Endothelial cell of umbilical vein (primary cell): ENCODE measurements around the gene AQP1. TPM values are rescaled to one million over a fixed set of nuclear protein-coding genes. Genes with fewer than 3 reads are reported as not detected.

Source experiments
- BruUV-seq: library from RNA; stranded (reverse); fragments of 400-500 nt; replicated peaks from 2 replicates; lab custom pipeline; 2021; lab: Mats Ljungman, UMichigan
- CTCF ChIA-PET: fragments of 300-600, 350-600 bp; sonication (Branson Sonifier 250); formaldehyde crosslinking; loops from one replicate; lab custom pipeline; 2021; ENCODE audit warnings: antibody characterized with exemption, inconsistent platforms; lab: Charles Lee
- POLR2A ChIA-PET: fragments of 300-600, 350-600 bp; sonication (Branson Sonifier 250); formaldehyde crosslinking; loops from one replicate; lab custom pipeline; 2021; ENCODE audit warnings: antibody characterized with exemption, inconsistent platforms; lab: Charles Lee
- DNase-seq: peaks from one replicate; pipeline ENCODE4 v3.0.0-alpha.2; 2011; ENCODE audit warnings: low read depth, low spot score
- FAIRE-seq: peaks from 2 replicates; lab custom pipeline; 2011; peaks lifted over from hg19 to GRCh38; lab: Jason Lieb, UNC
- H2AFZ ChIP-seq: 2 replicates; pipeline ENCODE4 v1.6.0; 2012; ENCODE audit warnings: low read depth, low read length, control low read depth, inconsistent platforms
- H3K27ac ChIP-seq: 2 replicates; pipeline ENCODE4 v1.5.1; 2011; ENCODE audit warnings: low read depth, mild to moderate bottlenecking, control low read depth, low read length, moderate library complexity; ENCODE audit not compliant: insufficient read depth
- H3K27me3 ChIP-seq, 2 experiments: 2 replicates each; pipeline versions ENCODE4 v1.6.0 to v1.6.1; 2011; ENCODE audit warnings: low read length in 2 of 2, mixed read lengths in 1 of 2; ENCODE audit not compliant: control insufficient read depth in 2 of 2, insufficient read depth in 2 of 2
- H3K36me3 ChIP-seq, 2 experiments: 2 replicates in 1 of 2; 3 replicates in 1 of 2; pipeline ENCODE4 v1.5.1; 2011; ENCODE audit warnings: low read length in 2 of 2, mild to moderate bottlenecking in 1 of 2, moderate library complexity in 1 of 2; ENCODE audit not compliant: control insufficient read depth in 2 of 2, insufficient read depth in 2 of 2; ENCODE audit errors: extremely low read depth in 1 of 2
- H3K4me1 ChIP-seq: 3 replicates; pipeline ENCODE4 v1.5.1; 2011; ENCODE audit warnings: mild to moderate bottlenecking, low read length; ENCODE audit not compliant: control insufficient read depth, insufficient read depth; ENCODE audit errors: extremely low read depth
- H3K4me2 ChIP-seq: 2 replicates; pipeline ENCODE4 v1.6.1; 2011; ENCODE audit warnings: low read length, control low read depth, mixed read lengths; ENCODE audit not compliant: insufficient read depth
- H3K4me3 ChIP-seq, 3 experiments: fragments of 200-600 bp in 1 of 3; sonication (generic), shearing (Covaris generic) in 1 of 3; replicated peaks in 1 of 3; 2 replicates each; pipeline ENCODE4 v1.5.1; 2011 to 2016; ENCODE audit warnings: control low read depth in 3 of 3, low read length in 3 of 3, mild to moderate bottlenecking in 2 of 3, inconsistent platforms in 1 of 3, low read depth in 1 of 3, moderate library complexity in 1 of 3; ENCODE audit not compliant: insufficient read depth in 1 of 3
- H3K79me2 ChIP-seq: 2 replicates; pipeline ENCODE4 v1.6.0; 2012; ENCODE audit warnings: low read length, inconsistent platforms; ENCODE audit not compliant: control insufficient read depth, insufficient read depth
- H3K9ac ChIP-seq: replicated peaks from 2 replicates; pipeline ENCODE3; 2011; ENCODE audit warnings: low read length, control low read depth; ENCODE audit not compliant: insufficient read depth; ENCODE audit errors: extremely low read depth
- H3K9me1 ChIP-seq: replicated peaks from 3 replicates; pipeline ENCODE4 v1.6.0; 2011; ENCODE audit warnings: mild to moderate bottlenecking, low read length; ENCODE audit not compliant: control insufficient read depth, insufficient read depth; ENCODE audit errors: extremely low read depth
- H3K9me3 ChIP-seq: replicated peaks from 2 replicates; pipeline ENCODE4 v1.5.1; 2012; ENCODE audit warnings: low read length, inconsistent platforms; ENCODE audit not compliant: control insufficient read depth, insufficient read depth
- H4K20me1 ChIP-seq: replicated peaks from 2 replicates; pipeline ENCODE3; 2011; ENCODE audit warnings: mild to moderate bottlenecking, low read length; ENCODE audit not compliant: control insufficient read depth, insufficient read depth; ENCODE audit errors: extremely low read depth
- EZH2 ChIP-seq: IDR thresholded peaks from 2 replicates; pipeline ENCODE4 v1.6.1; 2012; ENCODE audit warnings: borderline replicate concordance, low read depth, mild to moderate bottlenecking, moderate library complexity, low read length, inconsistent platforms; ENCODE audit not compliant: severe bottlenecking
- FOS ChIP-seq: IDR thresholded peaks from 2 replicates; pipeline ENCODE4 v1.6.1; 2011; ENCODE audit warnings: mild to moderate bottlenecking, low read length, moderate library complexity, borderline replicate concordance; ENCODE audit not compliant: insufficient read depth
- GATA2 ChIP-seq: IDR thresholded peaks from 2 replicates; pipeline ENCODE4 v1.7.0; 2011; ENCODE audit warnings: low read depth, mild to moderate bottlenecking, moderate library complexity, mixed read lengths, low read length; ENCODE audit not compliant: insufficient read length, insufficient read depth
- JUN ChIP-seq: IDR thresholded peaks from 2 replicates; pipeline ENCODE4 v1.6.1; 2011; ENCODE audit warnings: borderline replicate concordance, low read depth; ENCODE audit not compliant: insufficient read length, insufficient read depth
- MAX ChIP-seq: IDR thresholded peaks from 2 replicates; pipeline ENCODE4 v1.6.1; 2011; ENCODE audit not compliant: insufficient read depth, insufficient read length
- MYC ChIP-seq: IDR thresholded peaks from one replicate; pipeline ENCODE4 v1.6.1; 2011; ENCODE audit warnings: mild to moderate bottlenecking, low read depth, low read length
- POLR2A ChIP-seq: IDR thresholded peaks from 2 replicates; pipeline ENCODE4 v1.6.1; 2012; ENCODE audit warnings: low read depth, mild to moderate bottlenecking, control low read depth, low read length
- POLR2AphosphoS5 ChIP-seq: IDR thresholded peaks from 2 replicates; pipeline ENCODE4 v1.6.1; 2012; ENCODE audit warnings: low read depth, mild to moderate bottlenecking, control low read depth, low read length, moderate library complexity; ENCODE audit not compliant: insufficient read depth
- dilution Hi-C: fragments of 300-500 bp; cut with MboI; formaldehyde crosslinking; loops from one replicate; pipeline ENCODE4 v1.15.0; 2019; ENCODE audit warnings: low sequenced_read_pairs; ENCODE audit not compliant: extremely low pct_ligation_motif_present
- intact Hi-C: fragments of 100-400 bp; cut with micrococcal nuclease; formaldehyde crosslinking; loops from one replicate; pipeline ENCODE4 v1.10.0; 2022
- polyA plus RNA-seq, 4 experiments: library from polyadenylated mRNA; depleted of rRNA in 3 of 4; stranded (reverse) in 3 of 4; unstranded in 1 of 4; fragments of >200 nt; gene quantifications; 2 replicates each; pipeline versions ENCODE4 v1.2.1 to v1.2.3, GENCODE V29; 2011 to 2012; ENCODE audit warnings: missing spikeins in 1 of 4
- total RNA-seq: library from RNA; stranded (reverse); gene quantifications from 2 replicates; pipeline ENCODE4 v1.2.3, GENCODE V29; 2021
- TF ChIP-seq, protein P1 (sequence below), 2 donors: IDR thresholded peaks; 1 replicate in 1 of 2; 2 replicates in 1 of 2; pipeline ENCODE4 v1.5.1; 2011; ENCODE audit warnings: low read length in 2 of 2, mild to moderate bottlenecking in 2 of 2, moderate library complexity in 2 of 2, control low read depth in 1 of 2, inconsistent platforms in 1 of 2, low read depth in 1 of 2; ENCODE audit not compliant: insufficient read depth in 1 of 2; ENCODE audit errors: extremely low read depth in 1 of 2

The AQP1 gene
- total and polyA plus RNA-seq, 2 donors (not counting 3 experiments of a cell fraction or from before 2014, with no cell fraction given), result 11.7 to 15.9 TPM

- Histone ChIP-seq H4K20me1 (no peaks in the 10 kb centered on the region), H3K4me3 (no peak overlapping the region), H3K9me3 (no peaks in the 10 kb centered on the region), H3K9me1 (no peaks in the 10 kb centered on the region), H3K4me2 (no peak overlapping the region), H3K27me3 (no peaks in the 10 kb centered on the region), H2AFZ (no peak overlapping the region), H3K9ac (no peak overlapping the region), H3K36me3 (no peaks in the 10 kb centered on the region), H3K4me1 (peaks cover 11% of the 10 kb centered on the region), H3K27ac (no peak overlapping the region), H3K79me2 (no peaks in the 10 kb centered on the region)
- DNase-seq, result no peak
- intact Hi-C loops, result no loop called here
- TF ChIP-seq MYC (no peak), JUN (no peak), POLR2A (no peak), GATA2 (no peak), MAX (no peak), POLR2AphosphoS5 (no peak), EZH2 (no peak), FOS (no peak)
- TF ChIP-seq, protein P1, sequence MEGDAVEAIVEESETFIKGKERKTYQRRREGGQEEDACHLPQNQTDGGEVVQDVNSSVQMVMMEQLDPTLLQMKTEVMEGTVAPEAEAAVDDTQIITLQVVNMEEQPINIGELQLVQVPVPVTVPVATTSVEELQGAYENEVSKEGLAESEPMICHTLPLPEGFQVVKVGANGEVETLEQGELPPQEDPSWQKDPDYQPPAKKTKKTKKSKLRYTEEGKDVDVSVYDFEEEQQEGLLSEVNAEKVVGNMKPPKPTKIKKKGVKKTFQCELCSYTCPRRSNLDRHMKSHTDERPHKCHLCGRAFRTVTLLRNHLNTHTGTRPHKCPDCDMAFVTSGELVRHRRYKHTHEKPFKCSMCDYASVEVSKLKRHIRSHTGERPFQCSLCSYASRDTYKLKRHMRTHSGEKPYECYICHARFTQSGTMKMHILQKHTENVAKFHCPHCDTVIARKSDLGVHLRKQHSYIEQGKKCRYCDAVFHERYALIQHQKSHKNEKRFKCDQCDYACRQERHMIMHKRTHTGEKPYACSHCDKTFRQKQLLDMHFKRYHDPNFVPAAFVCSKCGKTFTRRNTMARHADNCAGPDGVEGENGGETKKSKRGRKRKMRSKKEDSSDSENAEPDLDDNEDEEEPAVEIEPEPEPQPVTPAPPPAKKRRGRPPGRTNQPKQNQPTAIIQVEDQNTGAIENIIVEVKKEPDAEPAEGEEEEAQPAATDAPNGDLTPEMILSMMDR (IDR thresholded peaks at IDR 0.05; ENCODE audit: extremely low read depth in 1 of 2, insufficient read depth in 1 of 2, low read depth in 1 of 2, low read length in 2 of 2), result no peak
- dilution Hi-C loops, result no loop called here
- no peak for FAIRE-seq
- BruUV-seq, result no TSS peak
- ChIA-PET POLR2A (no interaction called here), CTCF (interaction anchor here (0.9 kb wide), 1 partner anchor 36 kb away, joined by 3 read pairs; no protein-coding TSS in a partner anchor)
These were observed 9.2 kb upstream of the AQP1 start for GRCh38 chr7:30902466-30902865.
